GM12878 (cell line): ENCODE measurements around the gene SPATC1L. TPM values are rescaled to one million over a fixed set of nuclear protein-coding genes. Genes with fewer than 3 reads are reported as not detected.

Source experiments
- ATAC-seq: fragments of 200-7000 bp; cut with Tn5 transposase; 3 replicates; pipeline ENCODE4 v1.9.1; 2020; ENCODE audit warnings: mild to moderate bottlenecking, moderate library complexity
- BruUV-seq: library from RNA; stranded (reverse); fragments of 400-500 nt; replicated peaks from 2 replicates; lab custom pipeline; 2021; lab: Mats Ljungman, UMichigan
- CTCF ChIA-PET: fragments of 300-600 bp; sonication (Branson Sonifier 250); formaldehyde crosslinking; extraction: SDS; loops from one replicate; lab custom pipeline; 2021; ENCODE audit warnings: inconsistent platforms; lab: Yijun Ruan, JAX
- POLR2A ChIA-PET: fragments of 350-600 bp; formaldehyde crosslinking; extraction: SDS; loops from one replicate; lab custom pipeline; 2021; ENCODE audit warnings: inconsistent platforms; lab: Charles Lee
- RAD21 ChIA-PET: fragments of 300-600 bp; sonication (Branson Sonifier 250); formaldehyde crosslinking; loops from one replicate; lab custom pipeline; 2023; ENCODE audit warnings: antibody characterized with exemption; ENCODE audit not compliant: unreplicated experiment; lab: Charles Lee
- SMC1A ChIA-PET: fragments of 300-600 bp; sonication (Branson Sonifier 250); formaldehyde crosslinking; loops from one replicate; lab custom pipeline; 2023; ENCODE audit not compliant: unreplicated experiment, uncharacterized antibody; lab: Charles Lee
- DNase-seq: peaks from one replicate; pipeline ENCODE4 v3.0.0-alpha.2; 2011; ENCODE audit warnings: low read depth, low spot score
- FAIRE-seq: peaks from 3 replicates; lab custom pipeline; 2011; peaks lifted over from hg19 to GRCh38; lab: Jason Lieb, UNC
- H2AFZ ChIP-seq: 2 replicates; pipeline ENCODE4 v1.6.0; 2011; ENCODE audit warnings: low read depth, low read length, control low read depth; ENCODE audit not compliant: control insufficient read depth
- H3K27ac ChIP-seq: 2 replicates; pipeline ENCODE4 v1.5.1; 2011; ENCODE audit warnings: control low read depth; ENCODE audit not compliant: control insufficient read depth, insufficient read depth
- H3K27me3 ChIP-seq, 2 experiments: replicated peaks in 1 of 2; 2 replicates each; pipeline versions ENCODE4 v1.6.0 to v1.6.1; 2011; ENCODE audit warnings: low read length in 1 of 2; ENCODE audit not compliant: control insufficient read depth in 2 of 2, insufficient read depth in 2 of 2
- H3K36me3 ChIP-seq, 2 experiments: 2 replicates each; pipeline ENCODE4 v1.5.1; 2011; ENCODE audit warnings: low read length in 1 of 2; ENCODE audit not compliant: control insufficient read depth in 2 of 2, insufficient read depth in 2 of 2
- H3K4me1 ChIP-seq: 2 replicates; pipeline ENCODE4 v1.6.1; 2011; ENCODE audit warnings: mild to moderate bottlenecking, low read length, moderate library complexity, mixed read lengths; ENCODE audit not compliant: control insufficient read depth, insufficient read depth
- H3K4me2 ChIP-seq: 2 replicates; pipeline ENCODE4 v1.6.0; 2011; ENCODE audit warnings: control low read depth; ENCODE audit not compliant: control insufficient read depth, insufficient read depth
- H3K4me3 ChIP-seq: fragments of 200-600 bp; sonication (generic); 2 replicates; pipeline ENCODE4 v1.5.1; 2016
- H3K79me2 ChIP-seq: 2 replicates; pipeline ENCODE4 v1.6.0; 2011; ENCODE audit warnings: low read length; ENCODE audit not compliant: control insufficient read depth, insufficient read depth
- H3K9ac ChIP-seq: 2 replicates; pipeline ENCODE4 v1.8.0; 2011; ENCODE audit warnings: low read length, control low read depth, mixed read lengths; ENCODE audit not compliant: control insufficient read depth, insufficient read depth
- H3K9me3 ChIP-seq: replicated peaks from 3 replicates; pipeline ENCODE4 v1.5.1; 2011; ENCODE audit warnings: mild to moderate bottlenecking, low read length; ENCODE audit not compliant: control insufficient read depth, insufficient read depth
- H4K20me1 ChIP-seq: 2 replicates; pipeline ENCODE4 v1.6.0; 2011; ENCODE audit not compliant: control insufficient read depth, insufficient read depth
- CEBPB ChIP-seq, 2 experiments: fragments of 150-350 bp in 1 of 2; IDR thresholded peaks; 2 replicates each; pipeline ENCODE4 v1.6.1; 2012 to 2014; ENCODE audit warnings: low read depth in 2 of 2, low read length in 2 of 2, borderline replicate concordance in 1 of 2, inconsistent platforms in 1 of 2
- IRF5 ChIP-seq: fragments of 450-650 bp; IDR thresholded peaks from 2 replicates; pipeline ENCODE4 v1.6.1; 2017; ENCODE audit warnings: borderline replicate concordance
- MTA3 ChIP-seq: IDR thresholded peaks from 2 replicates; pipeline ENCODE4 v1.6.1; 2012; ENCODE audit warnings: low read length, inconsistent platforms, borderline replicate concordance
- MXI1 ChIP-seq: fragments of 150-350 bp; IDR thresholded peaks from 2 replicates; pipeline ENCODE4 v1.6.1; 2011; ENCODE audit warnings: low read depth, mild to moderate bottlenecking, inconsistent platforms, low read length, improper control_type of control experiment
- NR2C2 ChIP-seq: IDR thresholded peaks from 2 replicates; pipeline ENCODE4 v1.6.1; 2011; ENCODE audit warnings: borderline replicate concordance, low read depth; ENCODE audit not compliant: control insufficient read depth, insufficient read length
- PML ChIP-seq: IDR thresholded peaks from 2 replicates; pipeline ENCODE4 v1.6.1; 2012; ENCODE audit warnings: low read length, inconsistent platforms
- PRDM15 ChIP-seq: fragments of 450-650 bp; formaldehyde crosslinking; IDR thresholded peaks from 2 replicates; pipeline ENCODE4 v1.4.0; 2020; ENCODE audit warnings: mild to moderate bottlenecking, moderate library complexity
- SP1 ChIP-seq: IDR thresholded peaks from one replicate; pipeline ENCODE4 v1.6.1; 2011; ENCODE audit warnings: low read depth, low read length
- ZNF592 ChIP-seq: fragments of 450-650 bp; IDR thresholded peaks from 2 replicates; pipeline ENCODE4 v1.6.1; 2017; ENCODE audit warnings: mild to moderate bottlenecking, moderate library complexity
- WGBS: methylation state at CpG from one replicate; pipeline ENCODE4 v1.1.6; 2016; ENCODE audit warnings: low lambda C conversion rate; ENCODE audit not compliant: insufficient replicate concordance, insufficient coverage; ENCODE audit errors: missing lambda C conversion rate; 5-methylcytosine and 5-hydroxymethylcytosine counted together
- in situ Hi-C: fragments of 300-500 bp; cut with MboI; formaldehyde crosslinking; loops from 9 replicates; pipeline ENCODE4 v1.14.3; 2018; ENCODE audit warnings: mixed read lengths
- intact Hi-C: fragments of 100-400 bp; cut with micrococcal nuclease; formaldehyde crosslinking; loops from one replicate; pipeline ENCODE4 v1.14.2; 2022; ENCODE audit not compliant: unreplicated experiment
- polyA plus RNA-seq, 11 experiments: library from polyadenylated mRNA; depleted of rRNA in 4 of 11; unstranded in 6 of 11; stranded (reverse) in 5 of 11; fragments of >200 nt; fragmentation: Nextera tagmentation in 4 of 11; fragmentation: Illumina TruSeq in 1 of 11; extraction: Ambion mirVana in 4 of 11; extraction: Trizol in 1 of 11; gene quantifications; 1 replicate in 1 of 11; 2 replicates in 10 of 11; pipeline versions ENCODE4 v1.2.1 to v1.2.3, GENCODE V29; 2011 to 2016; ENCODE audit warnings: inconsistent platforms in 2 of 11, missing spikeins in 2 of 11, low read depth in 1 of 11
- total RNA-seq, 4 experiments: library from RNA; depleted of rRNA in 3 of 4; stranded (reverse); fragments of >200 nt in 3 of 4; fragmentation: Illumina TruSeq in 1 of 4; extraction: Trizol in 1 of 4; gene quantifications; 2 replicates each; pipeline versions ENCODE4 v1.2.1 to v1.2.3, GENCODE V29; 2013 to 2021

Gene SPATC1L
- total and polyA plus RNA-seq, 10 of the 15 experiments (the other 5 are each of a cell fraction or from before 2014, with no cell fraction given) = 1.4 to 16.0 (median 7.0) TPM; not detected in 2

- Histone ChIP-seq H3K4me2 (no peak overlapping the region), H4K20me1 (no peaks in the 10 kb centered on the region), H3K9ac (no peak overlapping the region), H3K4me1 (no peaks in the 10 kb centered on the region), H3K27me3 (no peaks in the 10 kb centered on the region), H3K79me2 (no peaks in the 10 kb centered on the region), H3K4me3 (no peak overlapping the region), H3K36me3 (no peaks in the 10 kb centered on the region), H3K27ac (no peak overlapping the region), H3K9me3 (no peaks in the 10 kb centered on the region; the same call in 2 of the 3 replicates), H2AFZ (no peak overlapping the region)
- in situ Hi-C loops (no loop called here), intact Hi-C loops (no loop called here)
- DNase-seq (no peak), ATAC-seq (no peak), FAIRE-seq (no peak)
- ChIA-PET CTCF (no interaction called here), RAD21 (no interaction called here), POLR2A (no interaction called here), SMC1A (no interaction called here)
- 47% methylated on average over 7 of the region's 7 CpGs for WGBS
- no peak for TF ChIP-seq NR2C2
- TF ChIP-seq SP1 = no peak
- no peak for TF ChIP-seq IRF5
- TF ChIP-seq PRDM15 = no peak
- no peak for TF ChIP-seq MTA3
- TF ChIP-seq MXI1 = no peak
- TF ChIP-seq PML = no peak
- TF ChIP-seq ZNF592 = no peak
- TF ChIP-seq CEBPB (IDR thresholded peaks at IDR 0.05; ENCODE audit: borderline replicate concordance in 1 of 2, low read depth in 2 of 2, low read length in 2 of 2) = no peak
- BruUV-seq = no TSS peak
Observed at GRCh38 chr21:46137908-46138307, 46.4 kb downstream of the SPATC1L start.
